ENCODE measurements around the gene ACACA.

ACACA gene

GRCh38 chr17:37240381-37240780 lies 166.3 kb downstream of the ACACA start:
- peaks cover 85% of the 10 kb centered on the region for H3K36me3 ChIP-seq
- no peaks in the 10 kb centered on the region for H3K4me1 ChIP-seq
- no peak for DNase-seq
- no peaks in the 10 kb centered on the region for H3K9me3 ChIP-seq
- no peak overlapping the region for H3K4me3 ChIP-seq (ENCODE audit: low read depth, low read length)
- H3K27me3 ChIP-seq: no peaks in the 10 kb centered on the region
- no peak for TF ChIP-seq CTCF (IDR thresholded peaks at IDR 0.05; ENCODE audit: low read depth, low read length)

- no peak for DNase-seq
- Histone ChIP-seq H3K36me3 (peaks cover 84% of the 10 kb centered on the region), H3K4me1 (no peaks in the 10 kb centered on the region)
Observed at GRCh38 chr17:37239690-37240334, 166.8 kb downstream of the ACACA start.

GRCh38 chr17:37234106-37234505 lies 172.5 kb downstream of the ACACA start:
- Histone ChIP-seq H3K9me3 (no peaks in the 10 kb centered on the region), H3K4me1 (no peaks in the 10 kb centered on the region), H3K4me3 (ENCODE audit: low read depth, low read length) (no peak overlapping the region), H3K36me3 (peaks cover 71% of the 10 kb centered on the region), H3K27me3 (no peaks in the 10 kb centered on the region)
- TF ChIP-seq CTCF (IDR thresholded peaks at IDR 0.05; ENCODE audit: low read depth, low read length): no peak
- DNase-seq: no peak

More at GRCh38 chr17:37239690-37240334, 166.8 kb downstream of the ACACA start:
- no peaks in the 10 kb centered on the region for H3K27me3 ChIP-seq
- H3K9me3 ChIP-seq: no peaks in the 10 kb centered on the region
- peak; percentile 72 for TF ChIP-seq CTCF (IDR thresholded peaks at IDR 0.05; ENCODE audit: low read depth, low read length)
- H3K4me3 ChIP-seq (ENCODE audit: low read depth, low read length): no peak overlapping the region

- DNase-seq: no peak
- H3K36me3 ChIP-seq: peaks cover 60% of the 10 kb centered on the region
- H3K9me3 ChIP-seq: no peaks in the 10 kb centered on the region
- no peak overlapping the region for H3K4me3 ChIP-seq (ENCODE audit: low read depth, low read length)
- H3K4me1 ChIP-seq: no peaks in the 10 kb centered on the region
- no peaks in the 10 kb centered on the region for H3K27me3 ChIP-seq
- no peak for TF ChIP-seq CTCF (IDR thresholded peaks at IDR 0.05; ENCODE audit: low read depth, low read length)
Observed at GRCh38 chr17:37233036-37233435, 173.6 kb downstream of the ACACA start.

GRCh38 chr17:37231887-37232286 lies 174.7 kb downstream of the ACACA start:
- no peaks in the 10 kb centered on the region for H3K9me3 ChIP-seq
- H3K27me3 ChIP-seq: no peaks in the 10 kb centered on the region
- TF ChIP-seq CTCF (IDR thresholded peaks at IDR 0.05; ENCODE audit: low read depth, low read length): no peak
- H3K36me3 ChIP-seq: peaks cover 50% of the 10 kb centered on the region
- H3K4me3 ChIP-seq (ENCODE audit: low read depth, low read length): no peak overlapping the region
- no peaks in the 10 kb centered on the region for H3K4me1 ChIP-seq
- no peak for DNase-seq

- Histone ChIP-seq H3K4me1 (no peaks in the 10 kb centered on the region), H3K36me3 (peaks cover 50% of the 10 kb centered on the region), H3K4me3 (ENCODE audit: low read depth, low read length) (no peak overlapping the region), H3K27me3 (no peaks in the 10 kb centered on the region), H3K9me3 (no peaks in the 10 kb centered on the region)
- no peak for DNase-seq
- TF ChIP-seq CTCF (IDR thresholded peaks at IDR 0.05; ENCODE audit: low read depth, low read length): no peak
Observed at GRCh38 chr17:37230633-37231032, 176.0 kb downstream of the ACACA start.

Measured in BE2C (cell line).